GM23248 (cell line): ENCODE measurements around the gene CHDH.

Source experiments
- EZH2 ChIP-seq: fragments of 200-600 bp; sonication (generic); IDR thresholded peaks from 2 replicates; pipeline ENCODE4 v1.6.1; 2018; ENCODE audit warnings: antibody characterized with exemption, mild to moderate bottlenecking; ENCODE audit not compliant: insufficient read depth, poor library complexity, severe bottlenecking
- EZH2phosphoT487 ChIP-seq: fragments of 200-600 bp; sonication (generic); IDR thresholded peaks from 2 replicates; pipeline ENCODE4 v1.6.1; 2018; ENCODE audit warnings: antibody characterized with exemption, moderate library complexity, mild to moderate bottlenecking, low read depth; ENCODE audit not compliant: insufficient read depth

GRCh38 chr3:53815067-53815466 is 31.2 kb downstream of the CHDH start:
- no peak for TF ChIP-seq EZH2
- no peak for TF ChIP-seq EZH2phosphoT487
